ENCODE measurements around the gene DHCR24.
A peak's percentile ranks its signal among the peaks of the same experiment; 100 is the strongest.

DNA sequence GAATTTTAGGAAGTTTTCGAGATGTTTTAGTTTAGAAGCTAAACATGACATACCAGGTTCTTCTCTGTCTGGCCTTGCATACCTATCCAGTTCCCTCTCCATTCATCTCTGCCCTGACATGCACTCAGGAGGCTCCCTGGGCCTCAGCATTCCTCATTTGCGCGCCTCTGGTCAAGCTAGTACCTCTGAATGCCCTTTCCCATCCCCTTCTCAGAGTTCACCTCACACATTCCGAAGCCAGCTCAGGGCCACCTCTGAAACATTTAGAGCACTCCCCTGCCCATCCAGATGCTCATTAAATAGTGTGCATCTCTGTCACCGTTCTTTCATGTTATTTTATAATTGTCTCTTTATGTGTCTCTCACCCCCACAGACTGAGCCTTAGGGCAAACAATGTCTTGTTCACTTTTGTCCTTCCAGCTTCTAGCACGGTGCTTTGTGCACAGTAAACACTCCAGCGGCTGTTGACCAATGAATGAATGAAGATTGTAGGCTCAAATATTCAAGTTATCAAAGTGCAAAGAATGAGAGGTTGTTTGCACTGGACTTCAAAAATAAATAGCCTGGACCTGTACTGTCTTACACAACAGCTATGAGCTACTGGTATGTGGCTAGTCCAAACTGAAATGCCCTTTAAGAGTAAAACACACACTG, 1.2 kb upstream of the DHCR24 start:
- TF ChIP-seq, protein P1, sequence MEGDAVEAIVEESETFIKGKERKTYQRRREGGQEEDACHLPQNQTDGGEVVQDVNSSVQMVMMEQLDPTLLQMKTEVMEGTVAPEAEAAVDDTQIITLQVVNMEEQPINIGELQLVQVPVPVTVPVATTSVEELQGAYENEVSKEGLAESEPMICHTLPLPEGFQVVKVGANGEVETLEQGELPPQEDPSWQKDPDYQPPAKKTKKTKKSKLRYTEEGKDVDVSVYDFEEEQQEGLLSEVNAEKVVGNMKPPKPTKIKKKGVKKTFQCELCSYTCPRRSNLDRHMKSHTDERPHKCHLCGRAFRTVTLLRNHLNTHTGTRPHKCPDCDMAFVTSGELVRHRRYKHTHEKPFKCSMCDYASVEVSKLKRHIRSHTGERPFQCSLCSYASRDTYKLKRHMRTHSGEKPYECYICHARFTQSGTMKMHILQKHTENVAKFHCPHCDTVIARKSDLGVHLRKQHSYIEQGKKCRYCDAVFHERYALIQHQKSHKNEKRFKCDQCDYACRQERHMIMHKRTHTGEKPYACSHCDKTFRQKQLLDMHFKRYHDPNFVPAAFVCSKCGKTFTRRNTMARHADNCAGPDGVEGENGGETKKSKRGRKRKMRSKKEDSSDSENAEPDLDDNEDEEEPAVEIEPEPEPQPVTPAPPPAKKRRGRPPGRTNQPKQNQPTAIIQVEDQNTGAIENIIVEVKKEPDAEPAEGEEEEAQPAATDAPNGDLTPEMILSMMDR (CRISPR knock-in tag; IDR thresholded peaks at IDR 0.05) = 0 out of 2 replicates have a peak, but pooled peaks have one; percentile 11
- TF ChIP-seq SP1 (IDR thresholded peaks at IDR 0.05) (no peak), SP1 (CRISPR knock-in tag; IDR thresholded peaks at IDR 0.05) (peak; percentile 33; the same call in 1 of the 2 replicates), EP300 (IDR thresholded peaks at IDR 0.05; ENCODE audit: low read depth in 2 of 2, low read length in 2 of 2) (peak; percentile 59 to 95; a peak in 3 of 4 replicates), EP300 (CRISPR knock-in tag; IDR thresholded peaks at IDR 0.05; ENCODE audit: borderline replicate concordance) (peak; percentile 86; the same call in 1 of the 2 replicates), POLR2A (IDR thresholded peaks at IDR 0.05; ENCODE audit: insufficient read depth in 1 of 2, low read depth in 2 of 2, low read length in 2 of 2) (peak; percentile 67 to 82), SMAD1 (CRISPR knock-in tag; IDR thresholded peaks at IDR 0.05; ENCODE audit: borderline replicate concordance, low read depth) (no peak), PHF20 (CRISPR knock-in tag; IDR thresholded peaks at IDR 0.05) (no peak)

Data from HepG2 (cell line).